K562 (cell line): Measurements from ENCODE around the gene MLLT3.

Source experiments
- CREB1 ChIP-seq, 2 experiments: sonication (generic) in 1 of 2; formaldehyde crosslinking in 1 of 2; IDR thresholded peaks; 2 replicates each; pipeline versions ENCODE4 v1.6.1 to v1.8.0; 2012 to 2022; ENCODE audit warnings: inconsistent platforms in 1 of 2, mild to moderate bottlenecking in 1 of 2, missing genetic modification reagents in 1 of 2, moderate library complexity in 1 of 2
- DNMT1 ChIP-seq: fragments of 450-650 bp; IDR thresholded peaks from 2 replicates; pipeline ENCODE4 v1.6.1; 2016; ENCODE audit warnings: antibody characterized with exemption, mild to moderate bottlenecking
- EGR1 ChIP-seq: fragments of 450-650 bp; conservative IDR thresholded peaks from 2 replicates; pipeline ENCODE4 v1.6.1; 2017; ENCODE audit warnings: mild to moderate bottlenecking
- FIP1L1 ChIP-seq: fragments of 200-400 bp; formaldehyde crosslinking; IDR thresholded peaks from 2 replicates; pipeline ENCODE4 v1.6.1; 2018; ENCODE audit warnings: mild to moderate bottlenecking, low read depth, low read length; ENCODE audit not compliant: poor library complexity, severe bottlenecking
- FOXJ3 ChIP-seq: sonication (generic); formaldehyde crosslinking; IDR thresholded peaks from 2 replicates; pipeline ENCODE4 v1.4.0; 2020; ENCODE audit warnings: mild to moderate bottlenecking, missing genetic modification reagents
- HIVEP1 ChIP-seq: fragments of 250-450 bp; sonication (Bioruptor Pico); IDR thresholded peaks from 2 replicates; pipeline ENCODE4 v1.4.0; 2020; ENCODE audit warnings: mild to moderate bottlenecking
- KDM5B ChIP-seq: fragments of 200-600 bp; sonication (generic); IDR thresholded peaks from 2 replicates; pipeline ENCODE4 v1.6.1; 2012; ENCODE audit warnings: low read depth, mild to moderate bottlenecking, moderate library complexity, low read length, control low read depth, inconsistent platforms; ENCODE audit not compliant: insufficient replicate concordance
- POLR2AphosphoS2 ChIP-seq: IDR thresholded peaks from 2 replicates; pipeline ENCODE4 v1.6.1; 2012; ENCODE audit warnings: low read length, improper control_type of control experiment
- SAP30 ChIP-seq: fragments of 200-600 bp; sonication (generic); IDR thresholded peaks from 2 replicates; pipeline ENCODE4 v1.6.1; 2012; ENCODE audit warnings: borderline replicate concordance, low read depth, mild to moderate bottlenecking, moderate library complexity, low read length, control low read depth, inconsistent platforms; ENCODE audit not compliant: insufficient read depth, poor library complexity, severe bottlenecking
- ZNF282 ChIP-seq: sonication (generic); formaldehyde crosslinking; IDR thresholded peaks from 2 replicates; pipeline ENCODE4 v1.8.1; 2023; ENCODE audit warnings: missing genetic modification reagents
- ZNF408 ChIP-seq: fragments of 250-450 bp; sonication (Bioruptor Pico); IDR thresholded peaks from 2 replicates; pipeline ENCODE4 v1.4.0; 2020; ENCODE audit warnings: low read depth, mild to moderate bottlenecking, moderate library complexity
- TF ChIP-seq, protein P1 (sequence below), 2 experiments: fragments of 450-650 bp in 1 of 2; sonication (generic) in 1 of 2; formaldehyde crosslinking; conservative IDR thresholded peaks; 2 replicates each; pipeline versions ENCODE4 v1.4.0 to v1.8.1; 2020 to 2022; ENCODE audit warnings: mild to moderate bottlenecking in 1 of 2, missing genetic modification reagents in 1 of 2
- TF ChIP-seq, protein P2 (sequence below), 3 experiments: IDR thresholded peaks in 2 of 3; conservative IDR thresholded peaks in 1 of 3; 2 replicates each; pipeline ENCODE4 v1.5.1; 2011 to 2012; ENCODE audit warnings: low read length in 3 of 3, mild to moderate bottlenecking in 3 of 3, control low read depth in 2 of 3, improper control_type of control experiment in 1 of 3, inconsistent platforms in 1 of 3, low read depth in 1 of 3, mixed read lengths in 1 of 3, moderate library complexity in 1 of 3; ENCODE audit not compliant: insufficient read depth in 2 of 3
- TF ChIP-seq, protein P3 (sequence below): sonication (generic); formaldehyde crosslinking; IDR thresholded peaks from 2 replicates; pipeline ENCODE4 v1.8.0; 2022; ENCODE audit warnings: mild to moderate bottlenecking, missing genetic modification reagents

DNA sequence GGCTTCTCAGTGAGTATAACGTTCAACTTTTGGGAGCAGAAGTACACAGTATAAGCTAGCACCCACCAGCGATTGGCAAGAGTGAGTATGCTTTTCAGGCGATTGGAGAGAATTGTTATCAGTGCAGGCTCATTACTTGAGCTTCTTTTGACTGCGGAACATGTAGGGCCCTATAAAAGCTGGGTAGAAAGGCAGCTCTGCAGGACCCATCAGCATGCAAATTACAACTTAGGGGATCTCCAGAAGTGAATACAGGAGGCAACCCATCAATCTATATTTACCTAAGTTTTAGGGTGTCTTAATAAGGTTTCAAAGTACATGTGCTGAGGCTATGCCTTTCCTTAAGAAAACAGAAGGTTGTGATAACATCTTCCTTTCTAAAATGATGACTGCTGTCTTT lies 225.0 kb downstream of the MLLT3 start:
- TF ChIP-seq ZNF282 (CRISPR knock-in tag), result no peak
- no peak for TF ChIP-seq DNMT1
- TF ChIP-seq, protein P1, sequence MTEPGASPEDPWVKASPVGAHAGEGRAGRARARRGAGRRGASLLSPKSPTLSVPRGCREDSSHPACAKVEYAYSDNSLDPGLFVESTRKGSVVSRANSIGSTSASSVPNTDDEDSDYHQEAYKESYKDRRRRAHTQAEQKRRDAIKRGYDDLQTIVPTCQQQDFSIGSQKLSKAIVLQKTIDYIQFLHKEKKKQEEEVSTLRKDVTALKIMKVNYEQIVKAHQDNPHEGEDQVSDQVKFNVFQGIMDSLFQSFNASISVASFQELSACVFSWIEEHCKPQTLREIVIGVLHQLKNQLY (CRISPR knock-in tag; conservative IDR thresholded peaks at IDR 0.05), result no peak
- no peak for TF ChIP-seq KDM5B
- TF ChIP-seq, protein P2, sequence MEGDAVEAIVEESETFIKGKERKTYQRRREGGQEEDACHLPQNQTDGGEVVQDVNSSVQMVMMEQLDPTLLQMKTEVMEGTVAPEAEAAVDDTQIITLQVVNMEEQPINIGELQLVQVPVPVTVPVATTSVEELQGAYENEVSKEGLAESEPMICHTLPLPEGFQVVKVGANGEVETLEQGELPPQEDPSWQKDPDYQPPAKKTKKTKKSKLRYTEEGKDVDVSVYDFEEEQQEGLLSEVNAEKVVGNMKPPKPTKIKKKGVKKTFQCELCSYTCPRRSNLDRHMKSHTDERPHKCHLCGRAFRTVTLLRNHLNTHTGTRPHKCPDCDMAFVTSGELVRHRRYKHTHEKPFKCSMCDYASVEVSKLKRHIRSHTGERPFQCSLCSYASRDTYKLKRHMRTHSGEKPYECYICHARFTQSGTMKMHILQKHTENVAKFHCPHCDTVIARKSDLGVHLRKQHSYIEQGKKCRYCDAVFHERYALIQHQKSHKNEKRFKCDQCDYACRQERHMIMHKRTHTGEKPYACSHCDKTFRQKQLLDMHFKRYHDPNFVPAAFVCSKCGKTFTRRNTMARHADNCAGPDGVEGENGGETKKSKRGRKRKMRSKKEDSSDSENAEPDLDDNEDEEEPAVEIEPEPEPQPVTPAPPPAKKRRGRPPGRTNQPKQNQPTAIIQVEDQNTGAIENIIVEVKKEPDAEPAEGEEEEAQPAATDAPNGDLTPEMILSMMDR (IDR thresholded peaks at IDR 0.05 in 2 of 3, conservative IDR thresholded peaks at IDR 0.05 in 1 of 3; ENCODE audit: insufficient read depth in 2 of 3, low read depth in 1 of 3, low read length in 3 of 3), result no peak
- TF ChIP-seq CREB1 (IDR thresholded peaks at IDR 0.05), result no peak
- TF ChIP-seq CREB1 (CRISPR knock-in tag; IDR thresholded peaks at IDR 0.05), result no peak
- TF ChIP-seq FOXJ3, result no peak
- no peak for TF ChIP-seq POLR2AphosphoS2
- no peak for TF ChIP-seq HIVEP1
- TF ChIP-seq FIP1L1, result no peak
- no peak for TF ChIP-seq EGR1
- TF ChIP-seq, protein P3, sequence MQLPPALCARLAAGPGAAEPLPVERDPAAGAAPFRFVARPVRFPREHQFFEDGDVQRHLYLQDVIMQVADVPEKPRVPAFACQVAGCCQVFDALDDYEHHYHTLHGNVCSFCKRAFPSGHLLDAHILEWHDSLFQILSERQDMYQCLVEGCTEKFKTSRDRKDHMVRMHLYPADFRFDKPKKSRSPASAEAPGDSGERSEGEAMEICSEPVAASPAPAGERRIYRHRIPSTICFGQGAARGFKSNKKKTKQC, result no peak
- no peak for TF ChIP-seq ZNF408 (CRISPR knock-in tag)
- no peak for TF ChIP-seq SAP30
